HepG2 (cell line): ENCODE results near the gene HTRA3.

ENCODE experiments used
- ATF1 ChIP-seq: IDR thresholded peaks from 2 replicates; pipeline ENCODE4 v1.6.1; 2016; ENCODE audit warnings: mild to moderate bottlenecking, control low read depth
- CBX2 ChIP-seq, 2 experiments: fragments of 200-600 bp in 1 of 2; sonication (generic); formaldehyde crosslinking in 1 of 2; IDR thresholded peaks; 2 replicates each; pipeline versions ENCODE4 v1.7.0 to v1.8.1; 2018 to 2022; ENCODE audit warnings: low read depth in 2 of 2, low read length in 1 of 2, mild to moderate bottlenecking in 1 of 2, missing genetic modification reagents in 1 of 2
- HMG20A ChIP-seq: IDR thresholded peaks from 2 replicates; pipeline ENCODE4 v1.6.1; 2016; ENCODE audit warnings: borderline replicate concordance
- JUND ChIP-seq: sonication (generic); formaldehyde crosslinking; IDR thresholded peaks from 2 replicates; pipeline ENCODE4 v1.8.0; 2022; ENCODE audit warnings: mild to moderate bottlenecking, missing genetic modification reagents
- POLR2A ChIP-seq, 2 experiments: IDR thresholded peaks; 2 replicates each; pipeline ENCODE4 v1.6.1; 2011; ENCODE audit warnings: low read depth in 2 of 2, low read length in 2 of 2, mild to moderate bottlenecking in 1 of 2, moderate library complexity in 1 of 2; ENCODE audit not compliant: insufficient read depth in 1 of 2
- RARG ChIP-seq: sonication (generic); formaldehyde crosslinking; IDR thresholded peaks from 2 replicates; pipeline ENCODE4 v1.4.0; 2020; ENCODE audit warnings: low read depth, mild to moderate bottlenecking, missing genetic modification reagents
- TF ChIP-seq, protein P1 (sequence below): IDR thresholded peaks from 2 replicates; pipeline ENCODE4 v1.6.1; 2016; ENCODE audit warnings: low read depth, borderline replicate concordance
- TF ChIP-seq, protein P2 (sequence below): sonication (generic); formaldehyde crosslinking; IDR thresholded peaks from 2 replicates; pipeline ENCODE4 v1.5.0; 2020; ENCODE audit warnings: mild to moderate bottlenecking, missing genetic modification reagents, moderate library complexity
- TF ChIP-seq, protein P3 (sequence below): conservative IDR thresholded peaks from 2 replicates; pipeline ENCODE4 v1.6.1; 2018; ENCODE audit warnings: missing genetic modification reagents
- TF ChIP-seq, protein P4 (sequence below): sonication (generic); formaldehyde crosslinking; IDR thresholded peaks from 2 replicates; pipeline ENCODE4 v1.4.0; 2020; ENCODE audit warnings: missing genetic modification reagents

DNA sequence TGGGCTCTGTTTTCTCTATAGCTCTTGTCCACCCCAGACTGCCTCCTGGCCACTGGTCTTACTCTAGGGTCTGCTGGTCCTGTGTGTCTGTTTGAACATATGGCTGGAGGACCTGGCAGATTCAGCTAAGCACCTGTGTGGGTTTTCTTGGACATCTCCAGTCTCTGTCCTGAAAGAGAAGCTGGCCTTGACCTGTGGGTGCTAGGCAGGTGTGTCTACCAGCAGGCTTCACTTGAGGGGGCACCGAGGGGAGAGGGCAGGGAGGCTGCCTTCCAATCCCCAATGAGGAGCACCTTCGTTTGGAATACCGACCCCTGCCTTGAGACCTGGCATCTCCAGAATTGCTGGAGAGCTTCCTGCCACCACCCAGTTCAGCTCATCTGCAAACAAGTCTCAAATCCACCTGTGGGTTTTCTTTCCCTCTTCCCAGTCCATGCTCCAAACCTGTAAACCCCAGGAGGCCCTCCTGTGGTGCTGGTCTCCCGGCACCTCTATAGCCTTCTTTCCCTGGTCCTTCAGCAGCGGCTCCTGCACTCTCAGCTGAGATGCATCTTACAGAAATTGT lies 45.2 kb downstream of the HTRA3 start:
- TF ChIP-seq, protein P1, sequence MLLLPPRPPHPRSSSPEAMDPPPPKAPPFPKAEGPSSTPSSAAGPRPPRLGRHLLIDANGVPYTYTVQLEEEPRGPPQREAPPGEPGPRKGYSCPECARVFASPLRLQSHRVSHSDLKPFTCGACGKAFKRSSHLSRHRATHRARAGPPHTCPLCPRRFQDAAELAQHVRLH (CRISPR knock-in tag) = no peak
- TF ChIP-seq JUND (no peak), ATF1 (CRISPR knock-in tag) (no peak), HMG20A (CRISPR knock-in tag) (no peak), CBX2 (IDR thresholded peaks at IDR 0.05; ENCODE audit: low read depth, low read length) (no peak), CBX2 (CRISPR knock-in tag; IDR thresholded peaks at IDR 0.05; ENCODE audit: low read depth) (no peak), RARG (CRISPR knock-in tag) (no peak), POLR2A (IDR thresholded peaks at IDR 0.05; ENCODE audit: insufficient read depth in 1 of 2, low read depth in 2 of 2, low read length in 2 of 2) (no peak)
- TF ChIP-seq, protein P2, sequence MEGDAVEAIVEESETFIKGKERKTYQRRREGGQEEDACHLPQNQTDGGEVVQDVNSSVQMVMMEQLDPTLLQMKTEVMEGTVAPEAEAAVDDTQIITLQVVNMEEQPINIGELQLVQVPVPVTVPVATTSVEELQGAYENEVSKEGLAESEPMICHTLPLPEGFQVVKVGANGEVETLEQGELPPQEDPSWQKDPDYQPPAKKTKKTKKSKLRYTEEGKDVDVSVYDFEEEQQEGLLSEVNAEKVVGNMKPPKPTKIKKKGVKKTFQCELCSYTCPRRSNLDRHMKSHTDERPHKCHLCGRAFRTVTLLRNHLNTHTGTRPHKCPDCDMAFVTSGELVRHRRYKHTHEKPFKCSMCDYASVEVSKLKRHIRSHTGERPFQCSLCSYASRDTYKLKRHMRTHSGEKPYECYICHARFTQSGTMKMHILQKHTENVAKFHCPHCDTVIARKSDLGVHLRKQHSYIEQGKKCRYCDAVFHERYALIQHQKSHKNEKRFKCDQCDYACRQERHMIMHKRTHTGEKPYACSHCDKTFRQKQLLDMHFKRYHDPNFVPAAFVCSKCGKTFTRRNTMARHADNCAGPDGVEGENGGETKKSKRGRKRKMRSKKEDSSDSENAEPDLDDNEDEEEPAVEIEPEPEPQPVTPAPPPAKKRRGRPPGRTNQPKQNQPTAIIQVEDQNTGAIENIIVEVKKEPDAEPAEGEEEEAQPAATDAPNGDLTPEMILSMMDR = no peak
- TF ChIP-seq, protein P3, sequence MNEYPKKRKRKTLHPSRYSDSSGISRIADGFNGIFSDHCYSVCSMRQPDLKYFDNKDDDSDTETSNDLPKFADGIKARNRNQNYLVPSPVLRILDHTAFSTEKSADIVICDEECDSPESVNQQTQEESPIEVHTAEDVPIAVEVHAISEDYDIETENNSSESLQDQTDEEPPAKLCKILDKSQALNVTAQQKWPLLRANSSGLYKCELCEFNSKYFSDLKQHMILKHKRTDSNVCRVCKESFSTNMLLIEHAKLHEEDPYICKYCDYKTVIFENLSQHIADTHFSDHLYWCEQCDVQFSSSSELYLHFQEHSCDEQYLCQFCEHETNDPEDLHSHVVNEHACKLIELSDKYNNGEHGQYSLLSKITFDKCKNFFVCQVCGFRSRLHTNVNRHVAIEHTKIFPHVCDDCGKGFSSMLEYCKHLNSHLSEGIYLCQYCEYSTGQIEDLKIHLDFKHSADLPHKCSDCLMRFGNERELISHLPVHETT (CRISPR knock-in tag) = no peak
- TF ChIP-seq, protein P4, sequence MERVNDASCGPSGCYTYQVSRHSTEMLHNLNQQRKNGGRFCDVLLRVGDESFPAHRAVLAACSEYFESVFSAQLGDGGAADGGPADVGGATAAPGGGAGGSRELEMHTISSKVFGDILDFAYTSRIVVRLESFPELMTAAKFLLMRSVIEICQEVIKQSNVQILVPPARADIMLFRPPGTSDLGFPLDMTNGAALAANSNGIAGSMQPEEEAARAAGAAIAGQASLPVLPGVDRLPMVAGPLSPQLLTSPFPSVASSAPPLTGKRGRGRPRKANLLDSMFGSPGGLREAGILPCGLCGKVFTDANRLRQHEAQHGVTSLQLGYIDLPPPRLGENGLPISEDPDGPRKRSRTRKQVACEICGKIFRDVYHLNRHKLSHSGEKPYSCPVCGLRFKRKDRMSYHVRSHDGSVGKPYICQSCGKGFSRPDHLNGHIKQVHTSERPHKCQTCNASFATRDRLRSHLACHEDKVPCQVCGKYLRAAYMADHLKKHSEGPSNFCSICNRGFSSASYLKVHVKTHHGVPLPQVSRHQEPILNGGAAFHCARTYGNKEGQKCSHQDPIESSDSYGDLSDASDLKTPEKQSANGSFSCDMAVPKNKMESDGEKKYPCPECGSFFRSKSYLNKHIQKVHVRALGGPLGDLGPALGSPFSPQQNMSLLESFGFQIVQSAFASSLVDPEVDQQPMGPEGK (CRISPR knock-in tag) = no peak
